A172 (cell line): ENCODE measurements around the gene PRKACA. TPM values are rescaled to one million over a fixed set of nuclear protein-coding genes. Genes with fewer than 3 reads are reported as not detected.

Experiments
- DNase-seq: peaks from one replicate; pipeline ENCODE4 v3.0.0-alpha.2; 2015; ENCODE audit warnings: low spot score
- total RNA-seq: library from RNA; depleted of rRNA; stranded (reverse); fragments of >200 nt; shearing (Covaris generic); gene quantifications from 2 replicates; pipeline ENCODE4 v1.2.3, GENCODE V29; 2014

PRKACA gene
- total RNA-seq, 1 experiment from 2014 or later = 43.1 TPM

DNA sequence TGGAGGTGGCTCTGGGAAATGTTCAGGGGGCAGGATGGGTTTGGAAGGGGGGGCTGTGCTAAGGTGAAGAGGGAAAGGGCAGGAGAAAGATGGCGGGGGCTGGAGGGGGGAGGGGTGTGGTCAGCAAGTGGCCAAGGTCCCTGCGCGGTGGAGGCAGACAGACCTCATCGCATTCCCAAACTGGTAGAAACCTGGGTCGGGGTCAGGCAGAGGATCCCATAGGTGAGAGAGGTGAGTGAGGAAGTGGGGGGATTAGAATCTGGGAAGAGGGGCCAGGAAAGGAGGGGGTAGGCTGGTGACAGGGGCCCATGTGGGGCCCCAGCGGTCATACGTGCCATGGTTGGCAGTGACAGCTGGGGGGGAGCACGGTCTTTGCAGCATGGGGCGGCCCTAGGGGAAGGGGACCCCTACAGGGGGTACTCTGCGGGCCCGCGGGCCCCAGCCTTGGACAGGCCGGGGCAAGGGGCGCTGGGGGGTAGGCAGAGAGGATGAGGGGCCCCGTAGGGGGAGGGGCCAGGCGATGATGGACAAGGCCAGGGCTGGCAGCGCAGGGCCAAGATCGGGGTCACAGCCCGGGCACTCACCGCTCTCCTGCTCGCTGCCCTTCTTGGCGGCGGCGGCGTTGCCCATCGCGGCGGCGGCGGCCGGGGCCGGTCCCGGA, 514 bp downstream of the PRKACA start:
- no peak for DNase-seq

DNA sequence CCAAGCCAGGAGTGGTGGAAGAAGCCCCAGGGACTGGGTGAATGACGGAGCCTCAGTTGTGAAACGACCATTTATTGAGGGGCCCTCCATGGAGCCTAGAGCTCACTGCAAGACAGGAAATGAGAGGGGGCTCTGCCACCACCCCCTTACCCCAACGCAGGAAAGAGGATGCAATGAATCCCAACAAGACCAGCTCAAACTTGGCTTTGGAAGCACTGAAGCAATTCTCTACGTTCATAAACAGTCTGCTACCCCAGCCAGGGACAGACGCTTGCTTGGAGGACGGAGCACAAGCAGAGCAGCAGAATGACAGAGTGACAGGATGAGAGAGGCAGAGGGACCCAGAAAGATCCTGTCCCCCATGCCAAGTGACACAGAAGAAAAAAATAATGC, 1.0 kb downstream of the PRKACA start:
- DNase-seq = no peak

GRCh38 chr19:14115756-14116155, 1.8 kb downstream of the PRKACA start:
- no peak for DNase-seq

- peak; percentile 26 for DNase-seq
Measured at GRCh38 chr19:14114854-14115253, 2.7 kb downstream of the PRKACA start.

GRCh38 chr19:14114439-14114838, 3.1 kb downstream of the PRKACA start:
- no peak for DNase-seq

GRCh38 chr19:14113762-14114414, 3.7 kb downstream of the PRKACA start:
- DNase-seq = no peak

GRCh38 chr19:14112809-14113385, 4.7 kb downstream of the PRKACA start:
- DNase-seq = no peak

GRCh38 chr19:14112051-14112808, 5.3 kb downstream of the PRKACA start:
- no peak for DNase-seq

GRCh38 chr19:14111486-14111885, 6.1 kb downstream of the PRKACA start:
- no peak for DNase-seq

DNA sequence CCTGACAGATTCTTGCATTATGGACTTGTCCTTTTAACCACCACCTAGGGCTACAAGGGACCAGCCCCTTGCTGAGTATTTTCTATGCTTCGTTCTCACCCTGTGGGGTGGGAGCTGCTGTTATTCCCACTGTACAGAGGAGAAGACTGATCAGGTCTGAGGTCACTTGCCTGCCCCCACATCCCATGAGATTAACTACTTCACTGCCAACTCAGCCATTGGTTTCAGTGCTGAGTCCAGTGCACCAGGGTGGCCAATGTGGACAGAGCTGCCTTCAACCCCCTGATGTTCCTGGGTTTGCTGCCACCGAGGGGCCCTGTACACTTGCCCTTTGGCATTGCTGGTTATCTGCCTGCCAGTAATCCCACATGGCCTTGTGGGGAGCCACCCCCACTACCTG, 6.9 kb downstream of the PRKACA start:
- DNase-seq = no peak

DNA sequence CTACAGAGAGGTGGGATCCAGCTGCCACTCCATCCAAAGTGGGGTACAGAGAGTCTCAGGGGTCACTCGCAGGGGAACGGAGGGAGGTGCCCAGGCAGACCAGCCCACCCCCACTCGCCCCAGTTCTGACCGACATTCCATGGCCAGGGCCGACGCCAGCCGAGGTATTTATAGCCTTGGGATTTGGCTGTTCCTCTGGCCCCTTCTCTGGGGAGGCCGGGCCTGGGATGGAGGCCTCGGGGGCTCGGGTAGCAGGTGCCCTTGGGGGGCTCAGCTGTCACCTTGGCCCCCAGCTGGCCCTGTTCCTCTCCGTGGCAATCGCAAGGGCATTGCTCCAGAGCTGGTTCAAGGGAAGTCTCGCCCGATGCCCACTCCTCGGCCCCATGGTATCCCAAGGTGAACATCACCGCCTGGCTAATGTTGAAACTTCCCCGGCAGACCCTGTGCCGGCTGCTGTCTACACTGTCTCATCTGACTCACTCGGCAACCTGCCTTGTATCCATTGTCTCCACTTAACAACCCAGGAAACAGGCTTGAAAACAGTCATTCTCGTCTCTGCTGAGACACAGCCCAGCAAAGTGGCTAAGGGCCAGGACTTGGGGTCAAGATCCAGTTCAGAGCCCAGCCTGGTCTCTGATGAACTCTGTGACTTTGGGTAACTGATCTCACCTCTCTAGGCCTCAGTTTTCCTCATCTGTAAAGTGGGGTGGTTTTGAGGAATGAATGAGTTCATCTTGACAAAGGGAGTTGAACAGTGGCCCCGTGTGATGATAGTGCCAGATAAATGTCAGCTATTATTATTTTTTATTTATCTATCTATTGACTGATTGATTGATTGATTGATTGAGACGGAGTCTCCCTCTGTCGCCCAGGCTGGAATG, 9.7 kb downstream of the PRKACA start:
- peak; percentile 38 for DNase-seq

GRCh38 chr19:14106840-14107239, 10.7 kb downstream of the PRKACA start:
- DNase-seq = no peak

- no peak for DNase-seq
Measured at GRCh38 chr19:14105680-14106079, 11.9 kb downstream of the PRKACA start.

DNA sequence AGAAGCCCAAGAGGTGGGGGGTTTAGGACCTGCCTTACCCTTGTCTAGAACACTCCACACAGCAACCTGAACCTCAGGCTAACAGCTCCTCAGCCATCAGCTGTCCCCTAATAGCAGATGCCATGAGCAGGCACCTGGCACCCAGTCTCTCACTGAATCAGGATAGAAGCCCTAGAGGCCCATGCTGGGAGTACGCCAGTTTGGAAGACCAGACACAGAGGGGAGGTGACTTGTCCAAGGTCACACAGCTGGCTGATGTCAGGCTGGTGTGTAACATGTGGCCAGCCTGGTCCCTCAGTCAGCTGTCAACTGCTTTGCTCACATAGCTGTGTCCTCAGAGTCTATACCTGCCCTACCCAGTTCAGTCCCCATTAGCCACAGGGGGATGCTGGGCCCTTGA, 14.3 kb downstream of the PRKACA start:
- no peak for DNase-seq

DNA sequence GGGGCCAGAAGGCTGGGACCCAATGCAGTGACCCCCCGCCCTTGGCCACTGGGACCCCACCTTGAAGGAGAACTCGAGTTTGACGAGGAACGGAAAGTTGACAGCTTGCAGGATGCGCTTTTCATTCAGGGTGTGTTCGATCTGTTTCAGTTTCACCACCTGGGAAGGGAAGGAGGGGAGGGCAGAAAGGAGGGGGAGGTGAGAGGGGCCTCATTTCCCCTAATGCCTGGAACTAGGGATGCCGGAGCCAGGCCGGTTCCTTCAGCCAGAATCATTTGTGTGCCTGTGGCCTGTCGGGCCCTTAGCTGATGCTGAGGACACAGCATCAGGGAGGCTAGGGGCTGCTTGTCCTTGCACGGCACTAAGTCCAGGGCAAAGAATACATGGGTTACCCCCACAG, 14.8 kb downstream of the PRKACA start:
- DNase-seq = no peak

- no peak for DNase-seq
Measured at GRCh38 chr19:14102102-14102696, 15.4 kb downstream of the PRKACA start.

GRCh38 chr19:14101003-14101545, 16.5 kb downstream of the PRKACA start:
- DNase-seq = no peak

GRCh38 chr19:14097532-14098151, 19.9 kb downstream of the PRKACA start:
- no peak for DNase-seq

DNA sequence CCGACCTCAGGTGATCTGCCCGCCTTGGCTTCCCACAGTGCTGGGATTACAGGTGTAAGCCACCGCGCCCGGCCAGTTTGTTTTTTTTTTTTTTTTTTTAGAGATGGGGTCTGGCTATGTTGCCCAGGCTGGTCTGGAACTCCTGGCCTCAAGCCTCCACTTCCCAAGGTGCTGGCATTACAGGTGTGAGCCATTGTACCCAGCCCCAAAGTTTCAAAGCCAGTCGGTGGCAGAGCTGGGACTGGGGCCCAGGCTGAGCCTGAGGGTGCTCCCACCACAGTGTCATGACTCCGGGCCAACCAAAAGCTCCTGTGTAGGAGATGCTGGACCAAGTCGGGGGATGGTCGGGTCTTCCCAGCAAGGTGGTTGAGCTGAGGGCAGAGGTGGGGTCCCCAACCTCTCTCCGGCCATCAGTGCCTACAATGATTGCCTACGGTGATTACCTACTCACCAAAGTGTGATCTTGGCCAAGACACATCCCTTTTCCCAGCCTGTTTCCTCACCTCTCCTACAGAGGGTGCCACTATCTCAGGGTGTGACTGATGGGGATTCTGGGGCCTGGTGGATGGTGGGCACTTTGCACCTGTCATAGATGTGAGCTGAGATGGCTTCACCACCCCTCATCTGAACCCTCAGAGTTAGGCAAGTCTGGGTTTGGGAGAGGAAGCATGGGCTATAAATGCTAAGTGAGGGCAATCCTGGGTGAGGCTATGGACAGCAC, 21.1 kb downstream of the PRKACA start:
- no peak for DNase-seq

GRCh38 chr19:14094854-14095253, 22.7 kb downstream of the PRKACA start:
- no peak for DNase-seq
